GM19438 (cell line): ENCODE results near the gene CARD8.
"Not testable (repeated sequence)": the region's sequence is repeated elsewhere in the genome, so short reads cannot be mapped to it uniquely, and the experiment has no call there.

Source experiments
- ATAC-seq: cut with Tn5 transposase; IDR thresholded peaks from one replicate; pipeline ENCODE4 v1.9.1; 2021; ENCODE audit warnings: low read depth; ENCODE audit not compliant: unreplicated experiment

Gene CARD8, protein sequence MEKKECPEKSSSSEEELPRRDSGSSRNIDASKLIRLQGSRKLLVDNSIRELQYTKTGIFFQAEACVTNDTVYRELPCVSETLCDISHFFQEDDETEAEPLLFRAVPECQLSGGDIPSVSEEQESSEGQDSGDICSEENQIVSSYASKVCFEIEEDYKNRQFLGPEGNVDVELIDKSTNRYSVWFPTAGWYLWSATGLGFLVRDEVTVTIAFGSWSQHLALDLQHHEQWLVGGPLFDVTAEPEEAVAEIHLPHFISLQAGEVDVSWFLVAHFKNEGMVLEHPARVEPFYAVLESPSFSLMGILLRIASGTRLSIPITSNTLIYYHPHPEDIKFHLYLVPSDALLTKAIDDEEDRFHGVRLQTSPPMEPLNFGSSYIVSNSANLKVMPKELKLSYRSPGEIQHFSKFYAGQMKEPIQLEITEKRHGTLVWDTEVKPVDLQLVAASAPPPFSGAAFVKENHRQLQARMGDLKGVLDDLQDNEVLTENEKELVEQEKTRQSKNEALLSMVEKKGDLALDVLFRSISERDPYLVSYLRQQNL

DNA sequence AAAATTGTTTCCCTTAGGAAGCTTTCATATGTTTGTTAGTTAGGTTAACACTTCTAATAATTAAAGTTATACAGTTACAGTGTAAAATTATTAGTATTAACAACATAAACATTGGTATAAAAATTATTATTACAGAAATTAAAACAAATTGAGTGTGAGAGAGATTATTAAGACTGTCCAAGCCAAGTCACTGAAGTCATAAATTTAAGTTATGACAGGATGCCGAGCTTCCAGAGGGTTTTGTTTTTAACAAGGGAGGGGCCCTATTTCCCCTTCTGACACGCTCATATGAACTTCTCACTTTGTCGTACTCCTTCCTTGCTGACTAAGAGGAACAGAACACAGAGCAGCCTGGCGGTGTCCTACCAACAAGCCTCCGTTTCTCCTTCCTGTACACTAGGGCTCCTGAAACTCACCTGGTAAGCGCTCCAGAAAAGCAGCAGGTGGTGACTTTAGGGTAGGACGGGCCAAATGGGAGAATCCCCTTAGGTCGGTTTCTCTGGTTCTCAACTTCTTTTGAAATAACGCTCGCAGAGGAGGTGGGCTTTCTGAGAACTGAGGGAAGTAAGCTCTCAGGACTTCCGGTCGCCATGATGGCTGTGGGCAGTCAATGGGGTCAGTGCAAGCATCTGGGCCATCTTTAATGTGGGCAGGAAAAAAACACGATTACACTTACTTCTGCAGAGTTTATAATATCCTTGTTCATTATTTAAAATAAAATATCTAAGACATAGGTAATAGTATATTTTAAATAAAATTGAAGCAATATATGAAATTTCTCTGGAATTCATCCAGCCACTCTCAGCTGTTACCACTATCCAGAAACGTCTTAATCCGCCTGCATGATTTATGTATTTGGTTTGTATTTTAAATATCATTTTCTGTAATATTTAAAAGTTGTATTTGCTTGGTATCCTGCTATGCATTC lies at the start of gene CARD8:
Gene CARD8, minus strand, starts transcription at position 537 of the 928 bp plus-strand sequence. CDS start 14,892 bp downstream, outside the sequence.
- ATAC-seq, result peak; percentile 58

DNA sequence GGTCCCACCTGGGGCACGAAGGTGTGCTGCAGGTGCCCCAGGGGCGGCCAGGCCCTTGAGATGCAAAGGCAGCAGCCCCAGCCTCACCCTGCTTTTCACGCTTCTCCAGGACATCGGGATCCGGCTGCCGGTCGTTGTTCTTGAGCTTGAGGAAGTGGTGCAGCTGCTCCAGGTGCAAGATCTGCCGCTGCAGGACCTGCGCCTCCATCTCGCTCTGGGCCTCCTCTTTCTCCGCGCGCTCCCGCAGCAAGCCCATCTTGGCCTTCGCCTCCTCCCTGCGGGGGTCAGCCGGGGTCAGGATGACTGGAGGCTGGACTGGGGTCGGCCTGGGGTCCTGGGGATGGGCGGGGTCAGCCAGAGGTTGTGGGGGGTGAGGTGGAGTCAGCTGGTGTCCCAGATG lies 48.2 kb upstream of the CARD8 start:
- no peak for ATAC-seq

DNA sequence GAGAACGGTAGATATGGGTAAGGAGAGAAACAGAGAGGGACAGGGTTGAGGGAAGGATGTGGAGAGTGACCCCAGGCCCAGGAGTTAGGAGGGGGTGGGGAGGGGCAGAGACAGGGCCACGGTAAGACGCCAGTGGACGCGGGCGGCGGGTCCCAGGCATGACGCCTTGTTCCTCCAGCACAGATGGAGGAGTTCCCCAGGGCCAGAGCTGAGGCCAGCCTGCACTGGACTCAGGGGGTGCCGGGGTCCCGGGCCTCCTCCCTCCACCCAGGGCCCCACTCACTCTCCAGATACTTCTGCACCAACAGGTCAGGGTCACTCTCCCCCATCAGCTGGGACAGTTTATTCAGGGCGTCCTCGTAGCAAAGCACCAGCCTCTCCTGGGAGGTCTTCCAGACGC lies 47.7 kb upstream of the CARD8 start:
- ATAC-seq, result no peak

DNA sequence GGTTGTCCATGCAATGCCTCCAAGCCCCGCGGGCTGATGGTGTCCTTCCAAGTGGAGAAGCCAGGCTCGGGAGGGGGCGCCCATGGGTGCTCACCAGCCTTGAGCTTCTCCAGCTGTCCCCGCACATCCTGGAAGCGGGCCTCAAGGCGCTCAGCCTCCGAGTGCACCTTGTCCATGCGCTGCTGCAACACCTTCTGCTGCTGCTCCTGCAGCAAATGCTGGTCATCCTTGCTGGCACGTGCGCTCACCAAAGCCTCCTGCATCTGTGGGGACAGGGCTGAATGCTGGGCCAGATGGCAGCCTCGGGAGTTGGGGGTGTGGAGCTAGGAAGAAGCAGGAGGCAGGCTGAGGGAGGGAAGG lies 46.9 kb upstream of the CARD8 start:
- no peak for ATAC-seq

DNA sequence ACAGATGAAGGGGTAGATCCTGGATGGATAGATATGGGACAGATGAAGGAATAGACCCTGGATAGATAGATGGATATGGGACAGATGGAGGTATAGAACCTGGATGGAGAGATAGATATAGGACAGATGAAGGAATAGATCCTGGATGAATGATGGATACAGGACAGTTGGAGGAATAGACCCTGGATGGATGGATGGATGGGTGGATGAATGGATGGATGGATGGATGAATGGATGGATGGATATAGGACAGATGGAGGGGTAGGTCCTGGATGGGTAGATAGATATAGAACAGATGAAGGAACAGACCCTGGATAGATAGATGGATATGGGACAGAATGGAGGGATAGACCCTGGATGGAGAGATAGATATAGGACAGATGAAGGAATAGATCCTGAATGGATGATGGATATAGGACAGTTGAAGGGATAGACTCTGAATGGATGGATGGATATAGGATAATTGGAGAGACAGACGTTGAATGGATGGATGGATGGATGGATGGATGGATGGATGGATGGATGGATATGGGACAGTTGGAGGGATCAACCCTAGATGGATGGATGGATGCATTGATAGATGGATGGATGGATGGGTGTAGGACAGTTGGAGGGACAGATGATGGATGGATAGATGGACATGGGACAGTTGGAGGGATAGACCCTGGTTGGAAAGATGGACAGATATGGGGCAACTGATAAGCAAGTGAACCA lies 46.3 kb upstream of the CARD8 start:
- no peak for ATAC-seq

DNA sequence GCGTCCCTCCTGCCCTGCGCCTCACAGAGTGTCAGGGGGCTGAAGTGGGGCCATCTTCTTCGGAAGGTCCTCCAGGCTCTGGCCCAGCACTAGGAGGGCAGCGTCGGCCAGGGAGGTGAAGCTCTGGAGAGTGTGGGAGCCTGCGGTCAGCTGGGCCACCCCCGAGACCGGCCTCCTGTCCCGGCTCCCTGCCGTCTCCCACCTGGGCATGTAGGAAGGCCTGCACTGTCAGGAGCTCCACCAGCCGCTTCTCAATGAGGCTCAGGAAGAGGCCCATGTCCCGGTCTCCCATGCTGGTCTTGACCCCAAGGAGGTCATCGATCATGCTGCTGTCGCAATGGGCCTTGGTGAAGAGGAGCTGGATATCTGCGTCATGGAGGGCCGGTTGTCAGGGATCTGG lies 42.3 kb upstream of the CARD8 start:
- ATAC-seq, result no peak

DNA sequence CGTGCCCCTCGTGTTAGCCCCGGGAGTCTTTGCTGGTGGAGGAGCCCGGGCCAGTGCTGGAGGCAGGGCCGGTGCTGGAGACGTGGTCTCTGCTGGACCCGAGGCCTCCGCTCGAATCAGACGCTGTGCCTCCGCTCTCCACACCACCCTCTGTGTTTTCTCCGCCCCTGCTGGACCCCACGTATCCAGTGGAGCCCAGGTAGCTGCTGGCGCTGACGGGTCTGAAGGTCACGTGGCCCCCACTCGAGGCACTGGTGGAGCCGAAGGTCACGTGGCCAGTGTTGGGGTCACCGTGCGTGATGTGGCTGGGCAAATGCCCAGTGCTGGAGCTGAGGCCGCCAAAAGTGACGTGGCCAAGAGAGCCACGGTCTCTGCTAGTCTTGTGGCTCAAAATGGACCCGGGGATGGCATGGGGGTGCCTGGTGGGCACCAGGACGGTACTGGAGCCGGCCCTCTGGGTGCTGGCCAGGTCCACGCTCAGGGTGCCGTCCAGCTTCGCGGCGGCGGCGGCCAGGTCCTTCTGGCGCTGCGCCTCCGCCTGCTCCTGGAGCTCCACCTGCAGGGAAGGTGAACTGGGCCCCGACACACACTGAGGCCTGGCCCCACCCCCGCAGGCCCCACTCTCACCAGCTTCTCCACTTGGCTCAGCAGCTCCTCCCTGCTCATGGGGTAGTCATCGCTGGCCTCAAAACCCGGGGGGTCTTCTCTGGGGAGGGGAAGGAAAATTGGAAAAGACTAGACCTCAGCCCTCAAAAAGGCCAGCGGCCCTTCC lies 41.4 kb upstream of the CARD8 start:
- no peak for ATAC-seq

DNA sequence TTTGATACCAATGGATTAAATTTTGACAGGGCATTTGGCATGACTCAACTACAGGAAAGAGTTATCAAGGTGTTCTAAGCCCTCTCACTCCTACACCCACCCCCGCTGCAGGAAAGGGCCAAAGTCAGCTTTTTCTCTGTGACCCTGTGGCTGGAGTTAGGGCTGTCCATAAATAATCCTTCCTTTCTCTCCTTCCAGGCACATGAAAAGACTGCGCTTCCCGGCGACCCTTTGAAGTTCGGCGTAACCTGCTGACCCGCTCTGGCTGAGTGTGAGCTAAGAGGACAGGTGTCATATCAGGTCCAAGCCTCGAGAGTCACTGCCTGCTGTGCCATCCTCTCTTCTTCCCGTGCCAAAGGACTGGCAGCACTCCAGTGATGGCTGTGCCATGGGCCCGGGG lies 39.7 kb upstream of the CARD8 start:
- ATAC-seq, result no peak

DNA sequence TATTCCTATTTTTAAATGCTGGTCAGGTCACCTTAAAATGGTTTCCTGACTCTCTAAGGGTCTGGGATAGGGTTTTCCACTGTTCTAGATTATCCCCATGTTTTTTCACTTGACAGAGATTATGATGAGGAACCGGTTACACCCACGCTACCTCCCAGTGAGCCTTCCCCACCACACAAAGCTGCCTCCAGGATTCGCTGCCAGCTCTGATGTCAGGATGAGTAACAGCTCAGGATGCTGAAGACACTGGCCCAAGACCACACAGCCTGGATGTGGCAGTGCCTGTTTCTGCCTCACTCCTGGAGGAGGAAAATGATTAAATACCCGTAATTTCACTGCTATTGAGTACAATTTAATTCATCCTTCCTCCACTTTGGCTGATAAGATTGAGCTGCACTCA lies 37.1 kb upstream of the CARD8 start:
- no peak for ATAC-seq

DNA sequence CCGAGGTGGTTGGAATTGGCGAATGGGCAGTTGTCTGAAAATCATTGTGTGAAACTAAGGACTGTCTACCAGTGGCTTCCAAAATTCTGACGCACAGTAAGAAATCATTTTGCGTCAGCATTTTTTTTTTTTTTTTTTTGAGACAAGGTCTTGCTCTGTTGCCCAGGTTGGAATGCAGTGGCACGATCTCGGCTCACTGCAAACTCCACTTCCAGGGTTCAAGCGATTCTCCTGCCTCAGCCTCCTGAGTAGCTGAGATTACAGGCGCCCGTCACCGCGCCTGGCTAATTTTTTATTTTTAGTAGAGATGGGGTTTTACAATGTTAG lies 35.7 kb upstream of the CARD8 start:
- ATAC-seq, result not testable (repeated sequence)

DNA sequence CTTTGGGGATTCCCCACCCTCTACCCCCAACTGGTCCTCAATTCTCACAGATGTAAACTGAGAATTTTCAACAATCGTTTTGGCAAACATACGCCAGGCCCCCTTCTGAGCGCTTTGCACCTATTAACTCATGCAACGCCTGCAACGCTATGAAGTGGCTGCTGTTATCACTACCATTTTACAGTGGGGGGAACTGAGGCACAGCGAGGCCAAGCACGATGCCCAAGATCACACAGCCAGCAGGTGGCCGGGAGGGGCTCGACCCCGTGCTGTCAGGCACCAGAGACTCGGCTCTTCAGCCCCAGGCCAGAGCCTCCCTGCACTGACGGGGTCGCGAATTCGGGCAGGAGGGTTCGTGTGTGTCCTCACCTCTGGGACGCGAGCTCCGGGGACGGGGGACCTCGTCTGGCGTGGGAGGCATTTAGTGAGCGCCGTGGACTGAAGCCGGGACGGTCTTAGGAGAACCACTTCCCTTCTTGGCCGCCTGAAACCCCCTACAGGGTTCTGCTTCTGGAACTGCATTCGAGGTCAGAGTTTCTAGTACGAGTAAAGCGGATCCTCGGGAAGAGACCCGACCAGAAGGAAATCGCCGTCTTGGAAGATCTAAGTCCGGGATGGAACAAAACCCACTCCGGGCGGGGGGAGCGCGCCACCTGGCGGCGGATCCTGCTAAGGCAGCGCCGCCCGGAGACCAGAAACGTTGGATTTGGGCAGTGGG lies 35.2 kb upstream of the CARD8 start:
- ATAC-seq, result no peak

DNA sequence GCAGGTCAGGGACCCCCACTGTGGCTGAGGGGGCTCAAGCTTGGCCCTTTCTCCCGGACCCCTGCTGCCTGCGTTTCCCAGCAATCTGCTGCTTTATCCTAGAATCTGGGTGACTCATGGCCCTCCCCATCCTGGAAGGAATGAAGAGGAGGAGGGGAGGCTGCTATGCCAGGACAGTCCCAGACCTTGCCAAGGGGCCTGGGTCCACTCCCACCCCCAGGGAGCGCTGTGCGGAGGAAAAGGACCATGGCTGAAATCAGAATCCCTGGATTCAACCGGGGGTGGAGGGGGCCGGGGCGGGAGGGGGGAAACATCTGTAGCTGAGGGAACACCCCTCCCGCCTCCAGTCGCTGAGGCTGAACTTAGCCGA lies 34.7 kb upstream of the CARD8 start:
- no peak for ATAC-seq

DNA sequence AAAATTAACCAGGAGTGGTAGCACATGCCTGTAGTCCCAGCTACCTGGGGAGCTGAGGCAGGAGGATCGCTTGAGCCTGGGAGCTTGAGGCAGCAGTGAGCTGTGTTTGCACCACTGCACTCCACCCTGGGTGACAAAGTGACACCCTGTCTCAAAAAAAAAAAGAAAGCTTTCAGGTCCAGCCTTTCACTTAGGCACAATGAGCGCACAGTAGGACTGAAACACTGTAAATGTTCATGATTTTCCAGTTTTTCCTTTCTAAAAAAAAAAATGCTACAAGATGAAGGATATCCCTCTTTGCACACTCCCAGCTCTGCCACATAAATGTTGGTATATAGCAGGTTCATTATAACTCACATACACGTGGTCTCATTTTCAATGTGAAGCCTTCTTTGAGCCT lies 32.0 kb upstream of the CARD8 start:
- no peak for ATAC-seq

DNA sequence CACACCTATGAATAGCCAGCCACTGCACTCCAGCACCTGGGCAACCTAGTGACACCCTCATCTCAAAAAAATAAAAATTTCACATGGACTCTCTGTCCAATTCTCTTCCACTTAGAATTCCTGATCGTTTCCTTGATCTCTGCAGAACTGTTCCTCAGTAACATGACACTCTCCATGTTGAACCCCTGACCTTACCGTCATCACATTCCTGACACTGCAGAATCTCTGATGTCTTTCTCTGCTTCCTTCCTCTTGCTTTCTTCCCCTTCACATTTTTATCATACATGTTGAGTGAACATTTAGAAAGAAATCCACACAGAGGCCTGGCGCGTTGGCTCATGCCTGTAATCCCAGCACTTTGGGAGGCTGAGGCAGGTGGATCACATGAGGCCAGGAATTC lies 29.2 kb upstream of the CARD8 start:
- ATAC-seq, result no peak

DNA sequence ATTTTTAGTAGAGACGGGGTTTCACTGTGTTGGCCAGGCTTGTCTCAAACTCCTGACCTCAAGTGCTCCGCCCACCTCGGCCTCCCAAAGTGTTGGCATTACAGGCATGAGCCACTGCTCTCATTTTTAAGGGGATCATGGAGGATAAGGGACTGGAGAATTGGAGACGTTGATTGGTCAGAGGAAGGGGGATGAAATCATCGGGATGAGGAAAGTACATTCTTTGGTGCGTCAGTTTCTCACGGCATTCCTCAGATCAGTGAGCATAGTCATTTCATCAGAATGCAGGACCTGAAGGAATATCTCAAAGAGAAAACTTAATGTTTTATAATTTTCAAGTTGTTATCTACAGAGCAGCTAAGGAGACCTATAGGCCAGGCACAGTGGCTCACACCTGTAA lies 28.2 kb upstream of the CARD8 start:
- no peak for ATAC-seq

DNA sequence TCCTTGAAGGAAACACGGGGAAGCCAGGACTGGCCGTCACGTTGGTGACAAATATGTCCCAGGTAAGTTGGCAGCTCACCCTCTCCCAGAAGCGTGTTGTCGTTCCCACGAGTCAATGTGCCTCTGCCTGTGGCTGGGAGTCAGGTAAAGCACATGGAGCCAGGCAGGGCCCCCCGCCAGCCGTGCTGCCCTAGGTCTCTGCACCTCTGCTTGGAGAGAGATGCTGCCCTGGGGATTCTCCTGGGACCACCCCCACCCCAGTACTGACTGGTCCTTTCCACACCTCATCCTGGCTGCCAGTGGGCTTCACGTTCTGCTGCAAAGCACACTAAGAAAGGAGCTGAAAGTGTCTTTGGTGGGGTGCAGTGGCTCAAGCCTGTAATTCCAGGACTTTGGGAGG lies 24.0 kb upstream of the CARD8 start:
- ATAC-seq, result no peak

DNA sequence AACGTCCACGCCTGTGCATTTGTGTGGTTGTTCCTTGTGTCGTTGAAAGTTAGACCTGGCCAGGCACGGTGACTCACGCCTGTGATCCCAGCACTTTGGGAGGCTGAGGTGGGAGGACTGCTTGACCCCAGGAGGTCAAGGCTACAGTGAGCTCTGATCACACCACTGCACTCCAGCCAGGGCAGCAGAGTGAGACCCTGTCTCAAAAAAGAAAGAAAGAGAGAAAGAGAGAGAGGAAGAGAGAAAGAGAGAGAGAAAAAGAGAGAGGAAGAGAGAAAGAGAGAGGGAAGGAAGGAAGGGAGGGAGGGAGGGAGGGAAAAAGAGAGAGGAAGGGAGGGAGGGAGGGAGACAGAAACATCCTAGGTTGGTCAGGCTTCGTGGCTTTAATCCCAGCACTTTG lies 19.2 kb upstream of the CARD8 start:
- ATAC-seq, result no peak

DNA sequence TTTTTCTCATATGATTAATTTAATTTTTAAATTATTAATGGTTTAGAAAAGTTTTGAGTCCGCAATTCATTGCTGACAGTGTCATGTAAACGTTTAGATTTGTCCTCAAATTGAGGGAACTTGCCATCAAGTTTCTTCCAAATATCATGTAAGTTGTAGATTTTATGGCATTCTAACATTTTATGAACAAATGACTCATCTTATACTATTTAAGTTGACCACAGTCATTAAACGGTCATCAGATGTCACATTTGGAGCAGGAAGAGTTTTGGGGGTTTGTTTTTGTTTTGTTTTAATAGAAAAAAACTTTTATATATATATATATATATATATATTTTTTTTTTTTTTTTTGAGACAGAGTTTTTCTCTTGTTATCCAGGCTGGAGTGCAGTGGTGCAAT lies 18.5 kb upstream of the CARD8 start:
- no peak for ATAC-seq

DNA sequence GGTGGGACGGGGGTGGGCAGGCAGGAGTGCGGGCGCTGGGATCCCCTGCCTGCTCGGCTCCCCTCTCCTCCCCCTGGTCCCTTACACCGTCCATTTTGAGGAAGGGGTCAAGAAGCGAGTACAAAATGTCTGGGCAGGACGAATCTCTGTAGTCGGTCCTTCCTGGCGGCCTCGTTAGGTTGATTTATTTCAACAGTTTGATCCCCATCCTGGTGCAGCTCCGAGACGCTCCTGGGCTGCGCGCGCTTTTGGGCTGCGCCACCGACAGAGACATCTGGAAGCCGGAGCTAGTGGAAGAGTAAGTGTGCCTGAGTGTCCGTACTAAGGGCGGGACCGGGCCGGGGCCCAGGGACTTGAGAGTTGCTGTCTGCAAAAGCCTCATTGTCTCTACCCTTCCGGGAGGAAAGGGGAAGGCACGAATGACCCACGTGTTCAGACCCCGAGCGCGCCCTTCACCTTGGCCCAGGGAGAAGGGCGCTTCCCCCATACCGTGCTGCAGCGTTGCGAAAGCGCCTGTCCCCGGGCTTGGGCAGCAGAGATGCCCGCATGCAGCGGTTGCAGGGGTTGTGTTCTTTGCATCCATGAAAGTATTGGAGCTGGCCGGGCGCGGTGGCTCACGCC lies 15.9 kb upstream of the CARD8 start:
- no peak for ATAC-seq
